ENCODE measurements around the gene PCDHAC2.

Gene PCDHAC2

GRCh38 chr5:140988100-140988499, 21.8 kb downstream of the PCDHAC2 start:
- no peak for DNase-seq

GRCh38 chr5:140988608-140989007, 22.3 kb downstream of the PCDHAC2 start:
- no peak for DNase-seq

GRCh38 chr5:140989254-140990020, 23.2 kb downstream of the PCDHAC2 start:
- DNase-seq = no peak

- DNase-seq = no peak
Observed at GRCh38 chr5:140992828-140993227, 26.6 kb downstream of the PCDHAC2 start.

GRCh38 chr5:140996060-140996459, 29.8 kb downstream of the PCDHAC2 start:
- no peak for DNase-seq

GRCh38 chr5:140998921-140999410, 32.7 kb downstream of the PCDHAC2 start:
- no peak for DNase-seq

- DNase-seq = no peak
Observed at GRCh38 chr5:141001446-141001843, 35.2 kb downstream of the PCDHAC2 start.

GRCh38 chr5:141001844-141002604, 35.7 kb downstream of the PCDHAC2 start:
- no peak for DNase-seq

GRCh38 chr5:141002605-141002965, 36.3 kb downstream of the PCDHAC2 start:
- DNase-seq = no peak

GRCh38 chr5:141003031-141003430, 36.8 kb downstream of the PCDHAC2 start:
- DNase-seq = no peak

GRCh38 chr5:141003791-141004611, 37.7 kb downstream of the PCDHAC2 start:
- no peak for DNase-seq

GRCh38 chr5:141007791-141008190, 41.5 kb downstream of the PCDHAC2 start:
- no peak for DNase-seq

GRCh38 chr5:141010047-141010793, 43.9 kb downstream of the PCDHAC2 start:
- no peak for DNase-seq

- DNase-seq = no peak
Observed at GRCh38 chr5:141017943-141018342, 51.7 kb downstream of the PCDHAC2 start.

Measured in activated CD8-positive, alpha-beta memory T cell treated with anti-CD3 and anti-CD28 coated beads, Interleukin-2, amount 50 U/mL, for 4 hours (primary cell).